Glomerular endothelial cell (primary cell): ENCODE data around the gene LRPAP1. TPM values are rescaled to one million over a fixed set of nuclear protein-coding genes. Genes with fewer than 3 reads are reported as not detected.

Experiments
- DNase-seq: peaks from one replicate; pipeline ENCODE4 v3.0.0-alpha.2; 2011; ENCODE audit warnings: low read depth, low spot score; ENCODE audit errors: extremely low read depth
- total RNA-seq: library from RNA; depleted of rRNA; stranded (reverse); fragments of >200 nt; gene quantifications from 2 replicates; pipeline ENCODE4 v1.2.3, GENCODE V29; 2015

LRPAP1 gene
- total RNA-seq, 1 donor from 2014 or later = 253 TPM

GRCh38 chr4:3476341-3476747 lies 55.9 kb downstream of the LRPAP1 start:
- no peak for DNase-seq

DNA sequence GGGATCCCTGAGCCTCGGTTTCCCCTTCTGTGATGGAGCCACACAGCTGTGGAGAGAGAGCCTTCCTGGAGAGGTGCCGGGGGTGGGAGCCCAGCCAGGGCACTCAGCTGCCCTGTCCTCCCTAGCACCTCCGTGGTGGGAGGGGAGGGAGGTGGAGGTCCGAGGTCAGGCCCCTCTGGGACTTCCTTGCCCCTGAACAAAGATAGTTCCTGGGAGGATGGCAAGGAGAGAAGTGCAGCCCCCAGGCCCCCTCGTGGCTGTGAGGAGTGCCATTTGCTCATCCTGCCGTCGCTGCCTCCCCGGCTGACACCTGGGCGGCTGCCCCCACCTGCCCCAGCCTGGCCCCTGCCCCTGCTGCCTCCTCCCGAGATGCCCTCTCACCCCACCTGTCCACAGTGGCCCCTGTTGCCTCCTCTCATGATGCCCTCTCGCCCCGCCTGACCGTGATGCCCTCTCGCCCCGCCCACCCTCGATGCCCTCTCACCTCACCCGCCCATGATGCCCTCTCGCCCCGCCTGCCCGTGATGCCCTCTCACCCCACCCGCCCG lies 56.4 kb downstream of the LRPAP1 start:
- DNase-seq = no peak

DNA sequence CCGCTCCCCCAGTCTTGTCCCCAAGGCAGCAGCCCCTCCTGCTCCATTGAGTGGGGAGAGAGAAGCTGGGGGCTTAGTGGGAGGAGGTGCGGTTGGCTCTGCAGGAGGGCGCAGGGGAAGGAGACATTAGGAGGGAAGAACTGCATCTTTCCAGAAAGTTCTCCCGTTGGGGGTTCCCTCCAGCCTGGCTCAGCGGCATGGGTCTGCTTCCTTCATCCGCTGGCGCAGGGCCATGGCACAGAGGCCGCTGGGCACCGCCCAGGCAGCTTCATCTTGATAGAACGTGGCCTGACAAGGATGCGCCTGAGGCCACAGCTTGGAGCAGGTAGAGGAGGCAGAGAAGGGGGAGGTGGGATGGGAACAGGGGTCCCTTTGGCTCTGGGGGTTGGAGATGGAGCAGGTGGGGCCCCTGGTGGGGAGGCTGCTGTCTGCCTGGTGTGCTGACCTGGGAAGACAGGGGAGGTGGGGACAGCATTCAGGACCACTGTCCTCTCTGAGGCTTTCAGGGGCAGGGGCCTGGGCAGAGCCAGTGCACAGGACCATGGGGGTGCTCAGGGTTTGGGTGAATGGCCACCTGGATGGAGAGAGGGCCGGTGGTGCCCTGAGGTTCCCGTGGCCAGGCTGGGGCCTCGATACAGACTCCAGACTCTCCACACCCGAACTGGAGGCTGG lies 57.0 kb downstream of the LRPAP1 start:
- DNase-seq = no peak

GRCh38 chr4:3473996-3474765 lies 58.0 kb downstream of the LRPAP1 start:
- DNase-seq = no peak

- DNase-seq = no peak
Measured at GRCh38 chr4:3473181-3473950, 58.9 kb downstream of the LRPAP1 start.

GRCh38 chr4:3472411-3473141 lies 59.6 kb downstream of the LRPAP1 start:
- DNase-seq = no peak

DNA sequence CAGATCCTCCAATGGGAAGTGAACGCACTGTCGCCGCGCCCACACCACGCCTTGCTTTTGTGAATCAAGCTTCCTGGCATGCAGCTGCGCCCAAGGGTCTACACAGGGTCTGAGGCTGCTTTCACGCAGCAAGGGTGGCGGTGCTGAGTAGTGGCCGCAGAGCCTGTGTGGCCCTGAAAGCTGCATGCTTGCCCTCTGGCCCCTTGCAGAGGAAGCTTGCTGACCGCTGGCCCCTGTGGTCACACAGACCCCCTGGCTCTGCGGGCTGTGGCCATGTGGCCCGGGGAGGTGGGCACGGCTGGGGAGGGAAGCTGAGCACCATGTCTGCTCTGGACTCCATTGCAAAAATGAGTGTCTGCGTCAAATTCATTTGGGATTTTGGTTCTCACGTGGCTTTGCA lies 60.3 kb downstream of the LRPAP1 start:
- no peak for DNase-seq

- no peak for DNase-seq
Measured at GRCh38 chr4:3471098-3471760, 61.0 kb downstream of the LRPAP1 start.

DNA sequence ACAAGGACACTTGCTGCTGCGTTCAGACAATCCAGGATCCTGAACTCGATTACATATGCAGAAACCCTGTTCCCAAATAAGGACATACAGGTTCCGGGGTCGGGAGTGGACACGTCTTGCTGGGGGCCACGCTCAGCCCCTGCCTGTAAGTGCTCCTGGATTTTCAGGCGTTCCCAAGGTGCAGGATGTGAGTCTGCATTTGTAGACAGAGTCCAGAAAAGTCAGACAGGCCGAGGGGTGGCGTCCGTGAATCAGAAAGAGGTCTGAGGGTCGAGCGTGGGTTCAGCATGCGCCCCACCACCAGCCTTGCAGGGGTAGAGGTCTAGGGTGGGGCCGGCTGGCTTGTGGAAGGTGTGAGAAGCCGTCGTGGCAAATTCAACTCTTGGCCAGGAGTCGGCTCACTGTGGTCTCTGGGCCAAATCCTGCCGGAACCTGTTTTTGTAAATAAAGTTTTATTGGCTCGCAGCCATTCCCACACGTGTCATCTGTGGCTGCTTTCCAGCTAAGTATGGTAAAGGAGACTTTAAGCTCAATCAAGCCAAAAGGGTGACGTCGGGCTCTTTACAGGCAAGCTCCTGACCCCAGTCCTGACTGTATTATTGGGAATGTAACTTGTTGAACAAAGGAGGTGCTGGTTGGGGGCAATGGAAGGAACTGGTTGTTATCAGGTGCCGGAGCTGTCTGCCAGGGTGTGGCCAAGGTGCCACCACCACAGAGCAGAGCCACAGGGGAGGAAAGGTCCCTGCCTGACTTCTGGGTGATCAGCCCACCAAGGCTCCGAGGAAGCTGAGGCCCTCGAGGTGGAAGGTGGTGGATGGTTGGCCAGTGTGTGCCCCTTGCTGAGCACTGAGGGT lies 61.8 kb downstream of the LRPAP1 start:
- no peak for DNase-seq

- DNase-seq = no peak
Measured at GRCh38 chr4:3469386-3470243, 62.6 kb downstream of the LRPAP1 start.

DNA sequence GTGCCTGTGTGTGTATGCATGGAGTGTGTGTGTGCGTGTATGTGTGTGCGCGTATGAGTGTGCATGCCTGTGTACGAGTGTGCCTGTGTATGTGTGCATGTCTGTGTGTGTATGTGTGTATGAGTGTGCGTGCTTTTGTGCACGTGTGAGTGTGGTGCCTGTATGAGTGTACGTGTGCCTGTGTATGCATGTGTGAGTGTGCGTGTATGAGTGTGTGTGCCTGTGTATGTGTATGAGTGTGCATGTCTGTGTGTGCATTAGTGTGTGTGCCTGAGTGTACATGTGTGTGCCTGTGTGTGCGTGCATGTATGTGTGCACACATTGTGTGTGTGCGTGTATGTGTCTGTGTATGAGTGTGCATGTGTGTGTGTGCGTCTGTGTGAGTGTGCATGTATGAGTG lies 63.4 kb downstream of the LRPAP1 start:
- DNase-seq = no peak

- no peak for DNase-seq
Measured at GRCh38 chr4:3468154-3468553, 64.1 kb downstream of the LRPAP1 start.

DNA sequence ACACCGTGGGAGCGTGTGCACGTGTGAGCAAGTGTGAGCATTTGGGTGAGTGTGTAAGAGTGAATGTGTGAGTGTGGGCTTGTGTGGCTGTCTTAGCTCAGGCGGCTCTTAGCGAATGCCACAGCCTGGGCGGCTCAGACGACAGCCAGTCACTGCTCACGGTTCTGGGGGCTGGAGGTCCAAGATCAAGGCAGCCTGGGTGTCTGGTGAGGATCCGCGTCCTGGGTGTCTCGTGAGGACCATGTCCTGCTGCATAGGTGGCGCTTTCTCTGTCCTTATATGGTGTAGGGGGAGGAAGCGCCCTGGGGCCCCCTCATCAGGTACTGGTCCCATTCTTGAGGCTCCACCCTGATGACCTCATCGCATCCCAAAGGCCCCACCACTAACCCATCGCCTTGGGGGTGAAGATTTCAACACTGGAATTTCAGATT lies 64.6 kb downstream of the LRPAP1 start:
- no peak for DNase-seq

DNA sequence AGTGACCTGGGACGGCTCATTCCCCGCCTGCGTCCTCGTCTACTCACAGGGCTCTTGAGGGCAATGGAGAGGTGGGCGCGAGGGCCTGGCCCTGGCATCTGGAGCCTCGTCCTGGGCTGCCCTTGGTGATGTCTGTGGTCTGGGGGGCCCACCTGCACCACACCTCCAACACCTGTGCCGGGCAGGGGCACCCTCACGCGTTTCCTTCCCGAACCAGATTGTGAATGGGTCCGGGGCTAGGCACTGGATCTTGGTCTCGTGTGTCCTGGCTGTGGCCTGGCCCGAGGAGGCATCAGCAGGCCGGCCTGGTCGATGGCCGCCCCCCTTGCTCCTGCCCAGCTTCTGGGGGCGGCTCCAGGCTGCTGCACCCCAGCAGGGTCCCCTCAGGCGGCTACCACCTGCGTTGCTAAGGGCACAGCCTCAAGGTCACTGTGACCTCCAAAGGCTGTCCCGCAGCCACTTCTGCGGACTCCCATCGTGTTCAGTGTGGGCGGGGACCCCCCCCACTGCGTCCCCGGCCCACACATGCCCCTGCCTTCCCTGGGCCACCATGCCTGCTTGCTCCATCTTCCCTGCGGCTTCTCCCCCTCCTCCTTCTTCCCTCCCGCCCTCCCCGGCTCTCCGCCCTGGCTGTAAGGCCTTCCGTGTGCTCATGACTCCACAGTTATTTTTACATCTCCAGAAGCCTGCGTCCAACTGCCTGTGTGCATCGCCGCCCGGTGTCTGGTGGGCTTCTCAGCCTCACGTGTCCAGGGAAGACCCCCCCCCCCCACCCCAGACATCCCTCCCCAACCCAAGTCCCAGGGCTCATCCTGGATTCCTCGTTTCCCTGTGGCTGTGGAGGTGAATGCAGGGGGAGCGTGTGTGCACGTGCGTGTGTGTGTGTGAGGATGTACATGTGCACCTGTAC lies 65.3 kb downstream of the LRPAP1 start:
- no peak for DNase-seq

- no peak for DNase-seq
Measured at GRCh38 chr4:3465698-3466671, 66.2 kb downstream of the LRPAP1 start.
